Measurements from ENCODE around the gene FAM135A. TPM values are rescaled to one million over a fixed set of nuclear protein-coding genes. Genes with fewer than 3 reads are reported as not detected.
A peak's percentile ranks its signal among the peaks of the same experiment; 100 is the strongest.

The FAM135A gene
- total RNA-seq, 3 donors from 2014 or later: 42.1 to 63.3 (median 56.3) TPM

GRCh38 chr6:70566751-70567382, 153.6 kb downstream of the FAM135A start, which contains the start of gene SDHAF4:
SDHAF4 (plus strand) TSS chr6:70566930; CDS start chr6:70566941, 11 bp downstream.
- TF ChIP-seq CTCF (IDR thresholded peaks at IDR 0.05): no peak
- peak; percentile 100 for ATAC-seq
- intact Hi-C loops (cut with DNase I, micrococcal nuclease): no loop called here

GRCh38 chr6:70574643-70575042, 161.3 kb downstream of the FAM135A start:
- ATAC-seq: no peak

More at GRCh38 chr6:70566751-70567382, 153.6 kb downstream of the FAM135A start, which contains the start of gene SDHAF4:
- Histone ChIP-seq H3K9me3 (no peaks in the 10 kb centered on the region), H3K4me1 (ENCODE audit: low read depth) (no peaks in the 10 kb centered on the region), H3K36me3 (ENCODE audit: low read depth) (no peaks in the 10 kb centered on the region), H3K4me3 (peak within 1 kb of the TSS; percentile 50)
- peak; percentile 94 to 97 (median 95) for DNase-seq

GRCh38 chr6:70575899-70576495, 162.7 kb downstream of the FAM135A start:
- no peak overlapping the region for H3K4me3 ChIP-seq
- H3K9me3 ChIP-seq: no peaks in the 10 kb centered on the region
- intact Hi-C loops (cut with DNase I, micrococcal nuclease): no loop called here
- TF ChIP-seq CTCF (IDR thresholded peaks at IDR 0.05): no peak
- H3K36me3 ChIP-seq (ENCODE audit: low read depth): no peaks in the 10 kb centered on the region
- DNase-seq (no peak), ATAC-seq (peak; percentile 39)
- H3K4me1 ChIP-seq (ENCODE audit: low read depth): no peaks in the 10 kb centered on the region

More at GRCh38 chr6:70574643-70575042, 161.3 kb downstream of the FAM135A start:
- Histone ChIP-seq H3K36me3 (ENCODE audit: low read depth) (no peaks in the 10 kb centered on the region), H3K4me1 (ENCODE audit: low read depth) (no peaks in the 10 kb centered on the region), H3K4me3 (no peak overlapping the region), H3K9me3 (no peaks in the 10 kb centered on the region)
- TF ChIP-seq CTCF (IDR thresholded peaks at IDR 0.05): no peak
- intact Hi-C loops (cut with DNase I, micrococcal nuclease): no loop called here
- DNase-seq: no peak

- ATAC-seq (no peak), DNase-seq (no peak)
- Histone ChIP-seq H3K9me3 (no peaks in the 10 kb centered on the region), H3K4me1 (ENCODE audit: low read depth) (no peaks in the 10 kb centered on the region), H3K4me3 (no peak overlapping the region), H3K36me3 (ENCODE audit: low read depth) (no peaks in the 10 kb centered on the region)
- intact Hi-C loops (cut with DNase I, micrococcal nuclease): no loop called here
- TF ChIP-seq CTCF (IDR thresholded peaks at IDR 0.05): no peak
Measured at GRCh38 chr6:70586114-70586513, 172.8 kb downstream of the FAM135A start.

GRCh38 chr6:70590400-70590799, 177.1 kb downstream of the FAM135A start:
- no peaks in the 10 kb centered on the region for H3K36me3 ChIP-seq (ENCODE audit: low read depth)
- no peak for ATAC-seq
- no peak for DNase-seq
- intact Hi-C loops (cut with DNase I, micrococcal nuclease): no loop called here
- H3K4me3 ChIP-seq: no peak overlapping the region
- no peak for TF ChIP-seq CTCF (IDR thresholded peaks at IDR 0.05)
- no peaks in the 10 kb centered on the region for H3K9me3 ChIP-seq
- no peaks in the 10 kb centered on the region for H3K4me1 ChIP-seq (ENCODE audit: low read depth)
